Gastroesophageal sphincter (tissue), 3 donors: ENCODE results near the gene BRMS1L.

ENCODE experiments used
- EP300 ChIP-seq: sonication (generic); formaldehyde crosslinking; IDR thresholded peaks from one replicate; pipeline ENCODE4 v1.6.1; 2017; ENCODE audit warnings: antibody characterized with exemption, mild to moderate bottlenecking
- POLR2AphosphoS5 ChIP-seq: sonication (generic); formaldehyde crosslinking; IDR thresholded peaks from one replicate; pipeline ENCODE4 v1.6.1; 2017; ENCODE audit warnings: antibody characterized with exemption
- TF ChIP-seq, protein P1 (sequence below), 4 experiments: fragments of 200-600 bp in 2 of 4; fragments of 450-650 bp in 2 of 4; sonication (generic) in 1 of 4; IDR thresholded peaks; one replicate each; pipeline ENCODE4 v1.5.1; 2017 to 2019; ENCODE audit warnings: antibody characterized with exemption in 4 of 4, mild to moderate bottlenecking in 2 of 4, moderate library complexity in 2 of 4

DNA sequence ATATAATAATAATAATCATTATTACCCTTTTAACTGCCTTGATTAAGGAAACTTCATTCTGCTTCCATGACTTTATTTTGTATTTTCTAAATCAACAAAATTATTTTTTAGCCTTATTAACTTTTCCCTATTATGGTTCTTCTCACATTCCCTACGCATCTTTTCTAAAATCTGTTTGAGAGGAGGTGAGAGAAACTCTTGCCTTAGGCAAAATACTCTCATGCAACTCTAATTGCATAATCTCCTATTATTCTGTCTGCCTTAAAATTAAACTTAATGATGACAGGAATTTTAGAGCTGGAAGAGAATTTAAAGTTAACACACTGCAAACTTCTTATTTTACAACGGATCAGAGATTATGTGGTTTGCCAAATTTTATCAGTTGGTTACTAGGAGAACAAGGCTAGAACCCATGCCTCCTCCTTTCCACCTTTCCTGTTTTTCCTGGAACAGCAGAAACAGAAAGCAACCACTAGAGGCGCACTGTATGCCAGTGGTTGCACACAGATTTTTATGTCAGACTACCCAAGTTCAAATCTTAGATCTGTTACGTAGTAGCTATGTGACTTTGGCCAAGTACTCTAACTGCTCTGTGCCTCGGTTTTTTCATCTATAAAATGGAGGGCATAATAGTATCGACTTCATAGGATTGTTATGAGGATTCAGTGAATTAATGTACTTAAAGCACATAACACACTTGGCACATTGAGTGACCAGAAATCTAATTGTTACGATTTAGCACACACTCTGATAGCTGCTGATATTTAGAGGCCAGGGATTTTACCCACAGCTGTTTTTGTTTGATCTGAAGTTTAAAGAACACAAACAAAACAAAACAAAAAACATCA is 4.3 kb upstream of the BRMS1L start:
- TF ChIP-seq, protein P1, sequence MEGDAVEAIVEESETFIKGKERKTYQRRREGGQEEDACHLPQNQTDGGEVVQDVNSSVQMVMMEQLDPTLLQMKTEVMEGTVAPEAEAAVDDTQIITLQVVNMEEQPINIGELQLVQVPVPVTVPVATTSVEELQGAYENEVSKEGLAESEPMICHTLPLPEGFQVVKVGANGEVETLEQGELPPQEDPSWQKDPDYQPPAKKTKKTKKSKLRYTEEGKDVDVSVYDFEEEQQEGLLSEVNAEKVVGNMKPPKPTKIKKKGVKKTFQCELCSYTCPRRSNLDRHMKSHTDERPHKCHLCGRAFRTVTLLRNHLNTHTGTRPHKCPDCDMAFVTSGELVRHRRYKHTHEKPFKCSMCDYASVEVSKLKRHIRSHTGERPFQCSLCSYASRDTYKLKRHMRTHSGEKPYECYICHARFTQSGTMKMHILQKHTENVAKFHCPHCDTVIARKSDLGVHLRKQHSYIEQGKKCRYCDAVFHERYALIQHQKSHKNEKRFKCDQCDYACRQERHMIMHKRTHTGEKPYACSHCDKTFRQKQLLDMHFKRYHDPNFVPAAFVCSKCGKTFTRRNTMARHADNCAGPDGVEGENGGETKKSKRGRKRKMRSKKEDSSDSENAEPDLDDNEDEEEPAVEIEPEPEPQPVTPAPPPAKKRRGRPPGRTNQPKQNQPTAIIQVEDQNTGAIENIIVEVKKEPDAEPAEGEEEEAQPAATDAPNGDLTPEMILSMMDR (IDR thresholded peaks at IDR 0.05), result peak; percentile 45 to 65 (median 53)
- no peak for TF ChIP-seq POLR2AphosphoS5
- TF ChIP-seq EP300, result no peak
